Neural crest cell (in vitro differentiated cells): Measurements from ENCODE around the gene SYNPO. TPM values are rescaled to one million over a fixed set of nuclear protein-coding genes. Genes with fewer than 3 reads are reported as not detected.

Experiments
- DNase-seq: peaks from one replicate; pipeline ENCODE4 v3.0.0; 2021; ENCODE audit warnings: low read depth, mixed read lengths, low spot score
- H3K27ac Mint-ChIP-seq: one replicate; pipeline ENCODE4 v1.8.0; 2021; ENCODE audit warnings: mild to moderate bottlenecking, mixed read lengths; ENCODE audit not compliant: unreplicated experiment
- H3K27me3 Mint-ChIP-seq: 2 replicates; pipeline ENCODE4 v1.8.0; 2021; ENCODE audit warnings: low read depth, mild to moderate bottlenecking, mixed read lengths
- H3K36me3 Mint-ChIP-seq: 2 replicates; pipeline ENCODE4 v1.8.0; 2021; ENCODE audit warnings: low read depth, mild to moderate bottlenecking, mixed read lengths
- H3K4me1 Mint-ChIP-seq: 2 replicates; pipeline ENCODE4 v1.8.0; 2021; ENCODE audit warnings: mixed read lengths
- H3K4me3 Mint-ChIP-seq: one replicate; pipeline ENCODE4 v1.8.0; 2021; ENCODE audit warnings: mild to moderate bottlenecking, mixed read lengths
- H3K9me3 Mint-ChIP-seq: 2 replicates; pipeline ENCODE4 v1.8.0; 2021; ENCODE audit warnings: mixed read lengths
- total RNA-seq: library from RNA; stranded (reverse); gene quantifications from 2 replicates; pipeline ENCODE4 v1.2.1, GENCODE V29; 2021
- TF ChIP-seq, protein P1 (sequence below): fragments of 200-600 bp; sonication (generic); conservative IDR thresholded peaks from 2 replicates; pipeline ENCODE4 v1.5.0; 2021; ENCODE audit warnings: antibody characterized with exemption, mild to moderate bottlenecking

The SYNPO gene
- total RNA-seq, 1 donor from 2014 or later: 1.5 TPM

GRCh38 chr5:150671509-150672236 lies 31.2 kb downstream of the SYNPO start:
- TF ChIP-seq, protein P1, sequence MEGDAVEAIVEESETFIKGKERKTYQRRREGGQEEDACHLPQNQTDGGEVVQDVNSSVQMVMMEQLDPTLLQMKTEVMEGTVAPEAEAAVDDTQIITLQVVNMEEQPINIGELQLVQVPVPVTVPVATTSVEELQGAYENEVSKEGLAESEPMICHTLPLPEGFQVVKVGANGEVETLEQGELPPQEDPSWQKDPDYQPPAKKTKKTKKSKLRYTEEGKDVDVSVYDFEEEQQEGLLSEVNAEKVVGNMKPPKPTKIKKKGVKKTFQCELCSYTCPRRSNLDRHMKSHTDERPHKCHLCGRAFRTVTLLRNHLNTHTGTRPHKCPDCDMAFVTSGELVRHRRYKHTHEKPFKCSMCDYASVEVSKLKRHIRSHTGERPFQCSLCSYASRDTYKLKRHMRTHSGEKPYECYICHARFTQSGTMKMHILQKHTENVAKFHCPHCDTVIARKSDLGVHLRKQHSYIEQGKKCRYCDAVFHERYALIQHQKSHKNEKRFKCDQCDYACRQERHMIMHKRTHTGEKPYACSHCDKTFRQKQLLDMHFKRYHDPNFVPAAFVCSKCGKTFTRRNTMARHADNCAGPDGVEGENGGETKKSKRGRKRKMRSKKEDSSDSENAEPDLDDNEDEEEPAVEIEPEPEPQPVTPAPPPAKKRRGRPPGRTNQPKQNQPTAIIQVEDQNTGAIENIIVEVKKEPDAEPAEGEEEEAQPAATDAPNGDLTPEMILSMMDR: no peak
- no peaks in the 10 kb centered on the region for H3K9me3 Mint-ChIP-seq
- H3K27ac Mint-ChIP-seq: no peak overlapping the region
- no peak for DNase-seq
- no peaks in the 10 kb centered on the region for H3K36me3 Mint-ChIP-seq
- H3K27me3 Mint-ChIP-seq: peaks cover 49% of the 10 kb centered on the region
- H3K4me1 Mint-ChIP-seq: no peaks in the 10 kb centered on the region
- H3K4me3 Mint-ChIP-seq: peak overlapping the region; percentile 84

GRCh38 chr5:150672237-150672883 lies 31.9 kb downstream of the SYNPO start:
- H3K9me3 Mint-ChIP-seq: no peaks in the 10 kb centered on the region
- TF ChIP-seq, protein P1: no peak
- H3K27me3 Mint-ChIP-seq: peaks cover 49% of the 10 kb centered on the region
- H3K4me1 Mint-ChIP-seq: no peaks in the 10 kb centered on the region
- peak overlapping the region; percentile 84 for H3K4me3 Mint-ChIP-seq
- H3K27ac Mint-ChIP-seq: no peak overlapping the region
- peak; percentile 35 for DNase-seq
- no peaks in the 10 kb centered on the region for H3K36me3 Mint-ChIP-seq

- TF ChIP-seq, protein P1: no peak
- H3K4me1 Mint-ChIP-seq: no peaks in the 10 kb centered on the region
- H3K9me3 Mint-ChIP-seq: no peaks in the 10 kb centered on the region
- no peak overlapping the region for H3K27ac Mint-ChIP-seq
- H3K4me3 Mint-ChIP-seq: peak overlapping the region; percentile 84
- peaks cover 49% of the 10 kb centered on the region for H3K27me3 Mint-ChIP-seq
- H3K36me3 Mint-ChIP-seq: no peaks in the 10 kb centered on the region
- DNase-seq: no peak
Measured at GRCh38 chr5:150672884-150673275, 32.4 kb downstream of the SYNPO start.

DNA sequence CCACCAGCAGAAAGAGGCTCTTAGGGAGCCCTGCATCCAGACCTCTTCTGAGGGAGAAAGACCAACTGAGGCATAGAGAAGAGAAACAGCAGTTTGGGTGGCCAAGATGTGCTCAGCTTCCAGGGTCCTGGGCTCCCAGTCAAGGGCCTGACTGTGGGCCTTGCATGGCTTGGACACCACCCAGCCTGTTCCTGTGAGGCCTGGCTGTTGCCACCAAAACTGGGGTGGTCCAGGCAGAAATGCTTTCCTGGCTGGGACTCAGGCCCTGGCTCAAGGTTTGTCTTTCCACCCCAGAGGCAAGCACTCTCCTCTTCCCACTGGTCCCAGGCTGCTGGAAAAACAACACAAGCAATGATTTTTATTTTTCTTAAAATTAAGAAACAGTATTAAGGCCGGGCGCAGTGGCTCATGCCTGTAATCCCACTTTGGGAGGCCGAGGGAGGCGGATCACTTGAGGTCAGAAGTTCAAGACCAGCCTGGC lies 33.9 kb downstream of the SYNPO start:
- DNase-seq: no peak
- no peaks in the 10 kb centered on the region for H3K36me3 Mint-ChIP-seq
- no peaks in the 10 kb centered on the region for H3K4me1 Mint-ChIP-seq
- TF ChIP-seq, protein P1: no peak
- no peaks in the 10 kb centered on the region for H3K9me3 Mint-ChIP-seq
- peaks cover 47% of the 10 kb centered on the region for H3K27me3 Mint-ChIP-seq
- no peak overlapping the region for H3K27ac Mint-ChIP-seq
- no peak overlapping the region for H3K4me3 Mint-ChIP-seq

DNA sequence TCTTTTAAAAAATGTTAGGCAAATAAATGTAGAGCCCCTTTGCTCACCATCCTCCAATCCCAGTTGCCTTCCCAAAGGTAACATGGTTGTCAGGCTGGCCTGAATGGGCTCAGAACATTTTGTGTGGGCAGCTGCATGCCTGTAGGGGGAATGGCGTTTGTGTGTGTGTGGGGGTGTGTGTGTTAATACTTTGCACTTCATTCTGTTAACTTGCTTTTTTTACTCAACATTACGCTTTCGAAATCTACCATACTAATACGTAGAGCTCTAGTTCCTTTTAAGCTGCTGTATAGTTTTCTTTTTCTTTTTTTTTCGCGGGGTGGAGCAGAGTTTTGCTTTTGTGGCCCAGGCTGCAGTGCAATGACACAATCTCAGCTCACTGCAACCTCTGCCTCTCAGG lies 34.6 kb downstream of the SYNPO start:
- no peak for DNase-seq
- Mint-ChIP-seq H3K9me3 (no peaks in the 10 kb centered on the region), H3K27ac (no peak overlapping the region), H3K27me3 (peaks cover 42% of the 10 kb centered on the region), H3K4me1 (no peaks in the 10 kb centered on the region), H3K4me3 (peak overlapping the region; percentile 18), H3K36me3 (no peaks in the 10 kb centered on the region)
- TF ChIP-seq, protein P1: no peak
